HCT116 (cell line): ENCODE measurements around the gene SLC44A4. TPM values are rescaled to one million over a fixed set of nuclear protein-coding genes. Genes with fewer than 3 reads are reported as not detected.

Experiments
- ATAC-seq: fragments of 200-7000 bp; cut with Tn5 transposase; 2 replicates; pipeline ENCODE4 v1.9.1; 2020; ENCODE audit warnings: mild to moderate bottlenecking, moderate library complexity
- BruUV-seq: library from RNA; stranded (reverse); fragments of 400-500 nt; replicated peaks from 2 replicates; lab custom pipeline; 2021; lab: Mats Ljungman, UMichigan
- CTCF ChIA-PET: fragments of 300-600 bp; sonication (Branson Sonifier 250); formaldehyde crosslinking; loops from one replicate; lab custom pipeline; 2021; ENCODE audit warnings: antibody characterized with exemption; lab: Charles Lee
- POLR2A ChIA-PET: fragments of 300-600, 350-600 bp; sonication (Branson Sonifier 250); formaldehyde crosslinking; loops from one replicate; lab custom pipeline; 2021; ENCODE audit warnings: antibody characterized with exemption; lab: Charles Lee
- RAD21 ChIA-PET, 2 experiments: fragments of 300-600 bp; sonication (Branson Sonifier 250); formaldehyde crosslinking; loops; one replicate each; lab custom pipeline; 2023; ENCODE audit warnings: low total read pairs in 2 of 2; ENCODE audit not compliant: uncharacterized antibody in 2 of 2, unreplicated experiment in 2 of 2, low non-redundant PET in 1 of 2; lab: Charles Lee
- DNase-seq: peaks from one replicate; pipeline ENCODE4 v3.0.0-alpha.2; 2010; ENCODE audit warnings: low read depth, low spot score
- H2AFZ ChIP-seq: fragments of 200-600 bp; shearing (Covaris generic), sonication (generic); 2 replicates; pipeline ENCODE4 v1.6.1; 2017; ENCODE audit warnings: low read depth, mixed run types, mixed read lengths, antibody characterized with exemption, low read length; ENCODE audit not compliant: poor library complexity, severe bottlenecking
- H3K27ac ChIP-seq: 2 replicates; pipeline ENCODE4 v1.5.1; 2012; ENCODE audit warnings: low read depth, low read length
- H3K27me3 ChIP-seq: fragments of 200-600 bp; sonication (generic); 2 replicates; pipeline ENCODE4 v1.6.1; 2016; ENCODE audit warnings: mixed run types, low read length, mixed read lengths; ENCODE audit not compliant: insufficient read depth
- H3K36me3 ChIP-seq, 2 experiments: fragments of 200-500 bp in 1 of 2; fragments of 200-600 bp in 1 of 2; sonication (Bioruptor generic) in 1 of 2; sonication (generic) in 1 of 2; 2 replicates each; pipeline versions ENCODE4 v1.5.1 to v1.6.1; 2014 to 2016; ENCODE audit warnings: low read length in 2 of 2, inconsistent platforms in 1 of 2, mixed read lengths in 1 of 2, mixed run types in 1 of 2; ENCODE audit not compliant: insufficient read depth in 2 of 2, control insufficient read depth in 1 of 2
- H3K4me1 ChIP-seq, 2 experiments: fragments of 200-600 bp in 1 of 2; sonication (generic) in 1 of 2; 2 replicates each; pipeline versions ENCODE4 v1.5.1 to v1.6.1; 2012 to 2017; ENCODE audit warnings: low read length in 2 of 2, inconsistent platforms in 1 of 2, mild to moderate bottlenecking in 1 of 2, mixed read lengths in 1 of 2, mixed run types in 1 of 2, moderate library complexity in 1 of 2; ENCODE audit not compliant: insufficient read depth in 2 of 2, control insufficient read depth in 1 of 2
- H3K4me2 ChIP-seq: fragments of 200-600 bp; sonication (generic); 2 replicates; pipeline ENCODE4 v1.6.1; 2017; ENCODE audit warnings: mixed run types, low read length, mixed read lengths
- H3K4me3 ChIP-seq, 2 experiments: fragments of 200-600 bp in 1 of 2; sonication (generic) in 1 of 2; replicated peaks in 1 of 2; 2 replicates each; pipeline ENCODE4 v1.5.1; 2011 to 2016; ENCODE audit warnings: low read length in 2 of 2, control low read depth in 1 of 2, low read depth in 1 of 2, mild to moderate bottlenecking in 1 of 2, mixed read lengths in 1 of 2, mixed run types in 1 of 2
- H3K79me2 ChIP-seq: fragments of 200-600 bp; sonication (generic); 2 replicates; pipeline ENCODE4 v1.6.1; 2017; ENCODE audit warnings: mild to moderate bottlenecking, mixed run types, low read length, moderate library complexity, mixed read lengths; ENCODE audit not compliant: insufficient read depth
- H3K9ac ChIP-seq: fragments of 200-600 bp; sonication (generic); 2 replicates; pipeline ENCODE4 v1.6.1; 2016; ENCODE audit warnings: low read length, mixed read lengths
- H3K9me2 ChIP-seq: fragments of 200-600 bp; sonication (generic), shearing (Covaris generic); 2 replicates; pipeline ENCODE4 v1.6.1; 2017; ENCODE audit warnings: mixed run types, mild to moderate bottlenecking, moderate library complexity; ENCODE audit not compliant: insufficient read depth
- H3K9me3 ChIP-seq, 2 experiments: fragments of 200-500 bp in 1 of 2; fragments of 200-600 bp in 1 of 2; sonication (Bioruptor generic) in 1 of 2; sonication (generic) in 1 of 2; 2 replicates each; pipeline ENCODE4 v1.6.1; 2014 to 2017; ENCODE audit warnings: low read length in 2 of 2, mixed read lengths in 2 of 2, inconsistent platforms in 1 of 2, low read depth in 1 of 2, mild to moderate bottlenecking in 1 of 2, mixed run types in 1 of 2, moderate library complexity in 1 of 2; ENCODE audit not compliant: control insufficient read depth in 1 of 2, insufficient read depth in 1 of 2
- H4K20me1 ChIP-seq: fragments of 200-600 bp; sonication (generic), shearing (Covaris generic); 2 replicates; pipeline ENCODE4 v1.6.1; 2017; ENCODE audit warnings: mixed run types, mild to moderate bottlenecking, moderate library complexity; ENCODE audit not compliant: insufficient read depth
- ATF3 ChIP-seq: IDR thresholded peaks from 2 replicates; pipeline ENCODE4 v1.6.1; 2012
- CBX3 ChIP-seq: IDR thresholded peaks from 2 replicates; pipeline ENCODE4 v1.6.1; 2012; ENCODE audit warnings: low read depth
- EGR1 ChIP-seq: IDR thresholded peaks from 2 replicates; pipeline ENCODE4 v1.6.1; 2012; ENCODE audit warnings: low read depth
- EZH2phosphoT487 ChIP-seq: fragments of 200-600 bp; IDR thresholded peaks from 2 replicates; pipeline ENCODE4 v1.6.1; 2018; ENCODE audit warnings: antibody characterized with exemption, borderline replicate concordance
- FOSL1 ChIP-seq: IDR thresholded peaks from 2 replicates; pipeline ENCODE4 v1.6.1; 2012; ENCODE audit warnings: low read depth
- JUND ChIP-seq: IDR thresholded peaks from 2 replicates; pipeline ENCODE4 v1.6.1; 2012
- POLR2A ChIP-seq: IDR thresholded peaks from 2 replicates; pipeline ENCODE4 v1.7.0; 2011; ENCODE audit warnings: borderline replicate concordance; ENCODE audit not compliant: insufficient read depth, insufficient read length; ENCODE audit errors: extremely low read depth
- POLR2AphosphoS5 ChIP-seq: IDR thresholded peaks from 2 replicates; pipeline ENCODE4 v1.6.1; 2011; ENCODE audit warnings: mild to moderate bottlenecking, low read depth, low read length, moderate library complexity
- RAD21 ChIP-seq: IDR thresholded peaks from 2 replicates; pipeline ENCODE4 v1.6.1; 2012; ENCODE audit warnings: low read depth, mild to moderate bottlenecking
- REST ChIP-seq: IDR thresholded peaks from 2 replicates; pipeline ENCODE4 v1.6.1; 2012; ENCODE audit warnings: low read depth
- SIN3A ChIP-seq: IDR thresholded peaks from 2 replicates; pipeline ENCODE4 v1.6.1; 2012; ENCODE audit warnings: low read depth
- SP1 ChIP-seq: IDR thresholded peaks from 2 replicates; pipeline ENCODE4 v1.6.1; 2012; ENCODE audit warnings: low read depth
- TCF7L2 ChIP-seq: IDR thresholded peaks from 2 replicates; pipeline ENCODE4 v1.7.0; 2011; ENCODE audit warnings: borderline replicate concordance, inconsistent platforms; ENCODE audit not compliant: insufficient read depth, insufficient read length; ENCODE audit errors: extremely low read depth
- ZBTB33 ChIP-seq: IDR thresholded peaks from 2 replicates; pipeline ENCODE4 v1.6.1; 2011; ENCODE audit warnings: mild to moderate bottlenecking, low read length, moderate library complexity; ENCODE audit not compliant: insufficient replicate concordance; ENCODE audit errors: extremely low read depth
- ZNF274 ChIP-seq: fragments of 200-500 bp; sonication (Bioruptor generic); IDR thresholded peaks from 2 replicates; pipeline ENCODE4 v1.6.1; 2014; ENCODE audit warnings: mild to moderate bottlenecking, low read depth, low read length, inconsistent platforms
- intact Hi-C: fragments of 100-400 bp; cut with micrococcal nuclease; formaldehyde crosslinking; loops from 2 replicates; pipeline ENCODE4 v1.10.0; 2022
- total RNA-seq: library from RNA; stranded (reverse); gene quantifications from one replicate; pipeline ENCODE4 v1.2.1, GENCODE V29; 2021; ENCODE audit not compliant: unreplicated experiment

Gene SLC44A4
- total RNA-seq, 1 experiment from 2014 or later: 0.74 TPM

GRCh38 chr6:31836474-31837368, 42.1 kb downstream of the SLC44A4 start (continued):
- TF ChIP-seq TCF7L2: no peak
- no peak for TF ChIP-seq POLR2A
- no peak; the same call in 1 of the 2 replicates for TF ChIP-seq JUND
- no peak for TF ChIP-seq ATF3
- TF ChIP-seq EZH2phosphoT487: no peak
- no peak for TF ChIP-seq EGR1
- TF ChIP-seq CBX3: no peak
- no peak for TF ChIP-seq SIN3A
- no peak for TF ChIP-seq POLR2AphosphoS5
- no peak for TF ChIP-seq SP1
- TF ChIP-seq ZBTB33: no peak

- Histone ChIP-seq H3K4me1 (peaks cover 21 to 51% of the 10 kb centered on the region in 2 experiments), H3K9ac (peak overlapping the region; percentile 100), H3K4me3 (peak overlapping the region; percentile 98 to 99), H2AFZ (no peak overlapping the region), H3K27me3 (no peaks in the 10 kb centered on the region), H3K9me3 (no peaks in the 10 kb centered on the region), H3K36me3 (peaks cover 24 to 50% of the 10 kb centered on the region in 2 experiments; a peak in 3 of 4 replicates), H3K79me2 (peaks cover 59% of the 10 kb centered on the region), H4K20me1 (peaks cover 31% of the 10 kb centered on the region), H3K27ac (peak overlapping the region; percentile 93), H3K9me2 (no peaks in the 10 kb centered on the region), H3K4me2 (peak overlapping the region; percentile 94)
- intact Hi-C loops: loop anchor here (10.0 kb wide), 1 partner anchor 291 kb away; the partner anchor contains the start of genes ATP6V1G2, DDX39B and NFKBIL1
- ChIA-PET RAD21 (interaction anchor here in 1 of 2 experiments (0.6 kb wide), 1 partner anchor 66 kb away, joined by 3 read pairs; no protein-coding TSS in a partner anchor), CTCF (no interaction called here), POLR2A (interaction anchor here (0.6 to 2.2 kb wide), 6 partner anchors 9 to 136 kb away, joined by 3 to 11 read pairs (median 6); partner anchors contain the start of genes DXO, HSPA1B and NEU1)
- no TSS peak for BruUV-seq
- ATAC-seq: no peak
- no peak for TF ChIP-seq SP1
- TF ChIP-seq CBX3: no peak
- TF ChIP-seq FOSL1: no peak
- no peak for TF ChIP-seq JUND
- no peak for TF ChIP-seq SIN3A
- no peak for TF ChIP-seq REST
- no peak for TF ChIP-seq ZNF274
- TF ChIP-seq RAD21: no peak
- TF ChIP-seq ZBTB33: no peak
- no peak for TF ChIP-seq POLR2AphosphoS5
- no peak for DNase-seq
Observed at GRCh38 chr6:31836047-31836473, 42.7 kb downstream of the SLC44A4 start.
